OCI-M2 (cell line): ENCODE data around the gene DOK7.
"Not testable (repeated sequence)": the region's sequence is repeated elsewhere in the genome, so short reads cannot be mapped to it uniquely, and the experiment has no call there.

Source experiments
- DNase-seq: peaks from one replicate; lab custom pipeline; 2025; ENCODE audit not compliant: unreplicated experiment; lab: John Stamatoyannopoulos, UW

DOK7 gene

DNA sequence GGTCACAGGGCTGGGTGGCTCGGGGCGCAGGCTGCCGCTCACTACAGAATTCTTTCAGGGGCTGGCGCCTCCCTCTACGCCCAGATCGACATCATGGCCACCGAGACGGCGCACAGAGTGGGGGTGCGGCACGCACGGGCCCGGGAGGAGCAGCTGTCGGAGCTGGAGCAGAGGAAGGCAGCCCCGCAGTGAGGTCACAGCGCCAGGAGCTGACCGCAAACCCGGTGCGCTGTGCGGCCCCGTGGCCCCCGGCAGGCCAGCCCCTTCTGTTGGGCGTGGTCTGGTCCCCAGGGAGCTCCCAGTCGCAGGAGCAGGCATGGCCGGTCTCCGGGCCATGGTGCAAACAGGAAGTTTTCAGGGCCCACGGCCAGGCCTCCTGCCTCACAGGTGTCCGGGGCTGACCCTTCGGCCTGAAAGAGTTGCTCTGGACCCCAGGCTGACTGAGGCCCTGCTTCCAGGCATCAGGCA lies 37.6 kb downstream of the DOK7 start:
- DNase-seq: no peak

- no peak for DNase-seq
These were observed 38.2 kb downstream of the DOK7 start for GRCh38 chr4:3501126-3501824.

DNA sequence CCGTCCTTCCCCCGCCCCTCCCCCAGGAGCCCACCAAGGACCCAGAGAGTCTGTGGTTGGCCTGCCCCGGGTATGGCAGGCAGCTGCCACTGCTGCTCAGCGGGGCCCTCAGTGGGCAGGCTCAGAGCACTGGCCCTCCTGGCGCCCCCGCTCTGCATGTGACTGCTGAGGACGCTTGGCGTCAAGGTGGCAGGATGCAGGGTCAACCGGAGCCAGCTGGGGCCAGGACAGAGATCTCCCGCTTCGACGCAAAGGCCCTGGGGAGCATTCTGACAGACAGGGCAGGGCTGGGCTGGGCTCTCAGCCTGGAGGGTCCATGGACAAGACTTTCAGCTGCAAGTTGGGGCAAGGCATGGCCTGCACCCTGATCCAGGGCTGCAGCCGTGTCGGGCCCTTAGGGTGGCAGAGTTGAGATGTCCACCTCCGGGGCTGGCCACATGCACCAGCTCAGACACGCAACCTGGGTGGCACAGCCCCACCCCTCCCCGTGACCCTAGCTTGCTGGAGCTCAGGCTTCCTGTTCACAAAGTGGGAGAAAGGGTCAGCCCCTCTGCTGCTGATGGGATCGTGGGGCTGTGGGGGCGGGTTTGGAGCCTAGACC lies 38.8 kb downstream of the DOK7 start:
- DNase-seq: no peak

- no peak for DNase-seq
These were observed 40.1 kb downstream of the DOK7 start for GRCh38 chr4:3502941-3503936.

DNA sequence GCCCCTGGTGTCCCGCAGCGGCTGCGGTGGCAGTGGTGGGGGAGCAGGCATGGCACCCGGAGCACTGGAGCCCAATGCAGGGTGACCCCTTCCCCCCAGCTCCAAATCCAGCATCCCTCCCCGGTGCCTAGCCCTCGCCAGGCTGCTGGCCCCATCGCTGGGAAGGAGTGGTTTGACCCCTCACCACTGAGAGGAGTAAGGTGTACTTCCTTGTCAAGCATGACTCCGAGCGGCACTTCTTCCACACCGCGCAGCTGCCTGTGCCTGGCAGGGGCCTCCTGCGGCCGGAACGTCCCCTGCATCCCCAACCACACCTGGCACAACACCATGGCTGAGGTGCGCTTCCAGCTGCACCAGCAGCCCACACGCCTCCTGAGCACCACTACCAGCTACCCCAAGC lies 42.1 kb downstream of the DOK7 start:
- no peak for DNase-seq

DNA sequence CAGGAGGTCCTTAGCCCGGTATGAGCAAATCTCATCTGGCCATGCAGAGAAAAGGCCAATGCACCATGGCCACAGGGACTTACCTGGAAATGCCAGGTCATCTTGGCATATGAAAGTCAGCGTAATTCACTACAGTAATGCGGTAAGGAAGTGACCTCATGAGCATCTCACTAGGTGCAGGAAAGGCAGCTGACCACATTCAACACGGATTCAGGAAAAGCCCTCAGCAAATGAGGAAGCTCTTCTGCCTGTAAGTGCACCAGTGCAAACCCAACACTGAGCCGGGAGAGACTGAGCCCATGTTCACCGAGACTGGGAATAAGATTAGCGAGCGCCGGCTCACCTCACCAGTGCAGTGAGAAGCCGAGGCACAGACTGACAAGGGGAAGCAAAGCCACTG lies 45.4 kb downstream of the DOK7 start:
- no peak for DNase-seq

- DNase-seq: no peak
These were observed 47.4 kb downstream of the DOK7 start for GRCh38 chr4:3510481-3510880.

- DNase-seq: no peak
These were observed 48.1 kb downstream of the DOK7 start for GRCh38 chr4:3511187-3511586.

DNA sequence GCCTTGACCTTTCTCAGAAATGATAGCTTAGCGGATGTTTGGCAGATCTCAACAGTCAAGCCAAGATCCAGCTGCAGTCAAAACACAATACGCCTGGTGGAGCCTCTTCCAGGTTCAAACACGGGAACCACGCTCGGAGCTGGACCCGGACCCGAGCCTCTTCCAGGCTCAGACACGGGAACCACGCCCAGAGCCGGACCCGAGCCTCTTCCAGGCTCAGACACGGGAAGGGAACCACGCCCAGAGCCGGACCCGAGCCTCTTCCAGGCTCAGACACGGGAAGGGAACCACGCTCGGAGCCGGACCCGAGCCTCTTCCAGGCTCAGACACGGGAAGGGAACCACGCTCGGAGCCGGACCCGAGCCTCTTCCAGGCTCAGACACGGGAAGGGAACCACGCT lies 48.5 kb downstream of the DOK7 start:
- DNase-seq: not testable (repeated sequence)

DNA sequence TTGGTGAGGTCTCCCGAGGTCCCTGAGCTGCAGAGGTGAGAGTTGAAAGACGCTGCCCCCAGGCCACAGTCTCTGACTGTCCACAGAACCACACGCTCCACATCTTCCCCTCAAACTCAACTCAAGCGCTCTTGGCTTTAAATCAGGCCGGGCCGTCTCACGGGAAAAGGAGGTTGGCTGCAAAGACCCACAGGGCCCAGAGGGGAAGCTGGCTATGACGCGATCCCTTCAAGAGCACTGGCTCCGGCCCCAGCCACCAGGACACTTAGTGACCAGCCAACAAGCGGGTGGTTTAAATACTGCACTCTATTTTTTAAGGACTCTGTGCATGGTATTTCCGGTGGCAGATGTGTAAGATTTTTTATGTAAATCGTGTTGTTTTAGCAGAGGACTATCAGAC lies 49.2 kb downstream of the DOK7 start:
- DNase-seq: no peak

GRCh38 chr4:3512719-3513118 lies 49.6 kb downstream of the DOK7 start:
- DNase-seq: no peak

- no peak for DNase-seq
These were observed 50.7 kb downstream of the DOK7 start for GRCh38 chr4:3513807-3514206.

DNA sequence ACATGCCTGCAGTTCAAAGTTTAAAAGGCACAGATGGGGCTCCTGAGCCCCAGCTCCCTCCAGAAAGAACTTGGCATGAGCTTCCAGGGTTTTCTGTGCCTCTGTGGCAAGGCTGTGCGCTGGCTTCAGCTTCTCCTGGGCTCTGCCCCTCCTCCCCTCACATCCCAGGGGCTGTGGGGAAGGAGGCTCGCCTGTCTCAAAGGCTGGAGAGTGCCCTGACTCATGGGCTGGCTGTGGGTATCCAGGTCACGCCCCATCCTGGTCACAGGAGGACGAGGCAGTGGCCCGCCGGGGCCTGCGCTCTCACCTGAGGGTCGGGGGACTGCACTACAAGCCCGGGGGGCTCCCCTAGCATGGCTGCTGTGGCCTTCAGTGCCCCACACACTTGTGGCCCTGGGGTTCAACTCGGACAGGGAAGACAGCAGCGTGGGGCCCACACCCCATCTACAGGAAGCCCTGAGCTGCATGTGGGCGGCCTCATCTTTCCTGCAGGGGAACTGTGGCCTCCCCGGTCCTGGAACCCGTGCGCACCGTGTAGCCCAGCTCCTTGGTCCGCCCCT lies 51.2 kb downstream of the DOK7 start:
- no peak for DNase-seq

GRCh38 chr4:3514806-3515501 lies 51.8 kb downstream of the DOK7 start:
- no peak for DNase-seq

DNA sequence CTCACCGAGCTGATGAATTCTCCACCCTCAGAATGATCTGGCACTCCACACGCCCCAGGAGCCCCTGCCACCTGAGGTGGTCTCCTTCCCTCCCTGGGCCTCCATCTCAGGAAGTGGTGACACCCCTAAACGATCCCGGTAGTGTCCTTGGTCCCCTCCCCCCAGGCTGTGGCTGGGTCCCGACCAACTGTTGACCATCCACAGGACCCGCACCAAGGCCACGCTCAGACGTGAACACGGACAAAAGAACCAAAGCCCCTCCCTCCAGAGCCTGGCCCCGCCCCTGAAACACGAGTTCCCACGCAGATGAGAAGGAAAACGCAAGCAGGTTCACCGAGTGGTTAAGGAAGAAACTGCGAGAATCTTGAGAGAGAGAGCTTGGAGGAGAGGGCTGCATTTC lies 52.5 kb downstream of the DOK7 start:
- DNase-seq: no peak

GRCh38 chr4:3516061-3516835 lies 53.1 kb downstream of the DOK7 start:
- DNase-seq: no peak

DNA sequence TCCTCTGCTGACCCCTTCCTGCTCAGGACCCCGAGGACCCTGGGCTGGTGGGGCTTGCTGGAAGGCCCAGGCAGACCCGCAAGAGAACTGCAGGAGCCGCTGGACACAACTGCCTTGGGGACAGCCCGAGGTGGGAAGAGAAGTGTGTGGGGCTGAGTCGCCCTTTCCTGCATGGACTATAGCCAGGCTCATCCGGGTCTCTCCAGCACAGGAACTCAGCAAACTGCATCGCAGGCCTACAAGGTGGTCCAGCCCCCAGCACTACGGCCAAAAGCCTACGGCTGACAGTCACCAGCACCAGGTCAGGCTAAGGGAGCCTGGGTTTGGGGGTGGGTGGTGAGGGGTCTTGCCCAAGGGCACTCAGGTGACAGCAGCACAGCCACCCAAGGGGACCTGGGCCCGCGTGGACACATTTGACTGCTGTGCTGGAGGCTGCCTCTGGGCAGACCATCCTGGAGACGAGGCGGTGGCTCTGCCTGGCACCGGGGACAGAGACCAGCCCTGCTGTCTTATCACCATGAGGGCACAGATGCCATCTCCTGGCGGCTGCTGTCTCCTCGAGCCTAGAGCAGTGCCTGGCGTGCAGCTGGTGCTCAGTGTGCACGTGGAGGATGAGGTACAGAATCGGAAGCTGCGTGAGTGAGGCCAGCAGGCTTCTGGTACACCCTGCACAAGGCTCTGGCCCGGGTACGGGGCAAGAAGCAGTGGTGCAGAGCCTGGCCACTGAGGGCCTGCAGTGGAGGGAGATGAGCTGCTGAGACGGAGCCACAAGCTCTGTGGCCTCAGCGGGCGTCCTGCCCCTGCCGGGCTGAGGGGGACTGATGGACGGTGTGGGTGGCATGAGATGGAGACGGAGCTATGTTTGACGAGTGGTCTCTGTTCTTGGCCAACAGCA lies 54.0 kb downstream of the DOK7 start:
- no peak for DNase-seq

DNA sequence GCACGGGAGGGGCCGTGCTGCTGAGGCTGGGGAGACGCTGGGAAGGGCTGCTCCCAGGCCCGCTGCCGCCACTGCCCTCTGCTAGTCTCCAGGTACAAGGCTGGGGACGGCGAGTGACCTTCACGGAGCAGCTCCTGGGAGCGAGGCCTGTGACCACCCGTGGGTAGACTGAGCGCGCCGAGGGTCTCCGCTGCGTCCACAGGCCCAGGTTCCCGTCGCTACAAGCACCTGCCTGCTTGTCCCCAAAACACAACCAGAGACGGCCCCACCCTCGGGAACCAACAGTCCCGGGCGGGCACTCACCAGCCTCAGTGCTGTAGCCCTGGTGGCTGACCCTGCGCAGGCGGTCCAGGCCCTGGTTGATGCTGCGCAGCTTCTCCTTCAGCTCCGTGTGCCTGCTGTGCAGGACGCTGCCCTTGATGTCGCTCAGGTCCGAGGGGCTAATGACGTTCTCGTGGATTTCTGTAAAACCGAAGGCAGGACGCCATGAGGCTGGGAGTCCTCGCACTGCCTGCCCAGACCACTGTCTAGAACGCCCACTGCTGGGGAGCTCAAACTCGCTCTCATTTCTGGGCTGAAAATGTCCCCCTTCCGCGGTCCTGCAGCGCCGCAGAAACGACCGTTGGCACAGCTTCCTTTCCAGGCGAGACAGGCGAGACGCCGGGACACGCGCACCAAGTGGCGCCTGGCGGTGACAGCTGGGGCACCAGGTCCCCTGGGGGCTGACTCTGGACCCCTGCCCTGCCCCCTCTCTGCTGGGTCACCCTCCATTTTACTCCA lies 54.8 kb downstream of the DOK7 start:
- DNase-seq: no peak
